ENCODE measurements around the gene SLC22A12. TPM values are rescaled to one million over a fixed set of nuclear protein-coding genes. Genes with fewer than 3 reads are reported as not detected.

The SLC22A12 gene
- polyA plus RNA-seq, 2 of the 4 experiments (the other 2 are of a cell fraction): not detected

GRCh38 chr11:64558869-64559268 lies 32.2 kb upstream of the SLC22A12 start (continued):
- no peak for TF ChIP-seq USF2 (IDR thresholded peaks at IDR 0.05)

- DNase-seq (ENCODE audit: low read depth in 1 of 2, low spot score in 1 of 2) (no peak), FAIRE-seq (no peak), ATAC-seq (no peak)
- Histone ChIP-seq H3K27ac (peak overlapping the region in 1 of 2 experiments; percentile 19; a peak in 2 of 6 replicates), H3K4me1 (peaks cover 19% of the 10 kb centered on the region), H3K9me3 (no peaks in the 10 kb centered on the region), H3K4me3 (no peak overlapping the region), H3K4me2 (no peak overlapping the region)
- ChIA-PET CTCF (interaction anchor here (0.5 to 4.7 kb wide), 4 partner anchors 29 to 93 kb away, joined by 3 to 26 read pairs (median 5); no protein-coding TSS in a partner anchor), POLR2A (no interaction called here)
- 77% methylated on average over 15 of the region's 19 CpGs for WGBS (ENCODE audit: missing lambda C conversion rate)
- TF ChIP-seq CHD2 (IDR thresholded peaks at IDR 0.05; ENCODE audit: low read length, partially characterized antibody) (no peak), E2F6 (IDR thresholded peaks at IDR 0.05; ENCODE audit: borderline replicate concordance, low read depth) (no peak), ELK1 (IDR thresholded peaks at IDR 0.05; ENCODE audit: low read depth, low read length) (no peak), JUNB (IDR thresholded peaks at IDR 0.05) (no peak), BHLHE40 (IDR thresholded peaks at IDR 0.05; ENCODE audit: low read depth, low read length) (no peak), FOSB (CRISPR knock-in tag; IDR thresholded peaks at IDR 0.05) (no peak), NFE2L2 (conservative IDR thresholded peaks at IDR 0.05; ENCODE audit: low read length) (no peak), EHF (CRISPR knock-in tag; IDR thresholded peaks at IDR 0.05) (no peak), TFCP2L1 (CRISPR knock-in tag; IDR thresholded peaks at IDR 0.05) (no peak), NPAS2 (CRISPR knock-in tag; IDR thresholded peaks at IDR 0.05; ENCODE audit: borderline replicate concordance) (no peak), USF2 (IDR thresholded peaks at IDR 0.05) (no peak), MAFK (IDR thresholded peaks at IDR 0.05; ENCODE audit: partially characterized antibody) (no peak)
- TF ChIP-seq, protein P1, sequence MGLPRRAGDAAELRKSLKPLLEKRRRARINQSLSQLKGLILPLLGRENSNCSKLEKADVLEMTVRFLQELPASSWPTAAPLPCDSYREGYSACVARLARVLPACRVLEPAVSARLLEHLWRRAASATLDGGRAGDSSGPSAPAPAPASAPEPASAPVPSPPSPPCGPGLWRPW (IDR thresholded peaks at IDR 0.05): no peak
Observed at GRCh38 chr11:64559351-64560138, 31.5 kb upstream of the SLC22A12 start.

DNA sequence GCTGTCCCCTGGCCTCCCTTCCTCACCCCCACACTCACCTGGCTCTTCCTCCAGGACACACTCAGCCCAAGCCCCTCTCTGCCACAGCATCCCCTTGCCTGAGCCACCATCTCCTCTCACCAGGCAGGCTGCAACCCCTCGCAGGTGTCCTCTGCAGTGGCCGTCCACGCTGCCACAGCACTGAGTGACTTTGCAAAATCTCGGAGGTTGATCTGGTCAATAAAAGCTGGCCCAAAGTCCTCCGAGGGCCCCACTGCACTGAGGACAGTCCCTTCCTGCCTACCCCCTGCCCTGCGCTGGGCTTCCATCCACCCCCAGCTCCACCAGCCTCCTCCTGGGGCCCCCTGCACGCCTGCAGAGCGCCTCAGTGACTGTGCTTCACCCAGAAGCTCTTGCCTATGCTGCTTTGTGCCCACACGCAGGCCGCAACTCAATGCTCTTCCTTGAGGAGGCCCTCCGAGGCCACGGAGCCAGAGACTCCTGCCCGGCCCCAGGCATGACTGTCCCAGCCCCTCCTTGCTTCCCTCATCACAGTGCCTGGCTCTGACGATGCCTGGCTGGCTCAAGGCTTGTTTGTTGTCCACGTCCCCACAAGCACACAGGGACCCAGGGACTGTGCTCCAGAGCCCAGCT lies 30.8 kb upstream of the SLC22A12 start:
- no peak for DNase-seq (ENCODE audit: low read depth in 1 of 2, low spot score in 1 of 2)
- Histone ChIP-seq H3K4me3 (no peak overlapping the region), H3K27ac (peak overlapping the region in 1 of 2 experiments; percentile 16; a peak in 2 of 6 replicates), H3K4me2 (no peak overlapping the region), H3K4me1 (peaks cover 12% of the 10 kb centered on the region), H3K9me3 (no peaks in the 10 kb centered on the region)
- no peak for ATAC-seq
- FAIRE-seq: no peak
- WGBS (ENCODE audit: missing lambda C conversion rate): 74% methylated on average over 15 of the region's 15 CpGs
- TF ChIP-seq POLR2AphosphoS2 (conservative IDR thresholded peaks at IDR 0.05; ENCODE audit: low read length): no peak
- CTCF ChIA-PET: interaction anchor here (1.0 to 4.7 kb wide), 4 partner anchors 90 to 128 kb away, joined by 3 to 26 read pairs (median 4); no protein-coding TSS in a partner anchor
- POLR2A ChIA-PET: no interaction called here

DNA sequence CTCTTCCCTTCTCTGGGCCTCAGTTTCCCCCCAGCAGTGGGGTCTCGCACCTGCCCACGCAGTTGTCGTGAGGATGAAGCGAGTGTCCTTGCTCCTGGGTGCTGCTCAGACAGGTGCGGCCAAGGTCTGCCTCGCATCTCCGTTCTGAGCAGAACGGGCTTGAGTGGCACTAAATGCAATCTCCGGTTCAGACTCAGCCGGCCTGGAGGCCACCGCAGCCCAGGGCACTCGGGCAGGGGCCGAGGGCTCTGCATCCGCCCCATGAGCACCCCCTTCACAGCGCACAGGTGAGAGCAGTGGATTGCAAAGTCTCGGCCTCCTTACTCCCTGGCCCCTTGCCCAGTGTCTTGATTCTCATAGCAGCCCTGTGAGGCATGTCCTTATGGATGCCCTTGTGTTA lies 30.1 kb upstream of the SLC22A12 start:
- no peak overlapping the region for H3K4me3 ChIP-seq
- FAIRE-seq (no peak), DNase-seq (ENCODE audit: low read depth in 1 of 2, low spot score in 1 of 2) (no peak), ATAC-seq (no peak)
- H3K27ac ChIP-seq: no peak overlapping the region
- TF ChIP-seq ELK1 (IDR thresholded peaks at IDR 0.05; ENCODE audit: low read depth, low read length): no peak
- no peak for TF ChIP-seq MAFK (IDR thresholded peaks at IDR 0.05; ENCODE audit: partially characterized antibody)
- no peak for TF ChIP-seq HEYL (CRISPR knock-in tag; IDR thresholded peaks at IDR 0.05)
- no peak overlapping the region for H3K4me2 ChIP-seq
- H3K9me3 ChIP-seq: no peaks in the 10 kb centered on the region
- H3K4me1 ChIP-seq: peaks cover 8% of the 10 kb centered on the region
- ChIA-PET POLR2A (no interaction called here), CTCF (interaction anchor here (1.0 to 4.7 kb wide), 4 partner anchors 89 to 128 kb away, joined by 3 to 26 read pairs (median 4); no protein-coding TSS in a partner anchor)
- 73% methylated on average over 15 of the region's 16 CpGs for WGBS (ENCODE audit: missing lambda C conversion rate)
